GM03348 (cell line): Measurements from ENCODE around the gene ZBTB2.
"Not testable (repeated sequence)": the region's sequence is repeated elsewhere in the genome, so short reads cannot be mapped to it uniquely, and the experiment has no call there.

Source experiments
- DNase-seq: peaks from one replicate; pipeline ENCODE4 v3.0.0; 2012; ENCODE audit warnings: low spot score

The ZBTB2 gene

DNA sequence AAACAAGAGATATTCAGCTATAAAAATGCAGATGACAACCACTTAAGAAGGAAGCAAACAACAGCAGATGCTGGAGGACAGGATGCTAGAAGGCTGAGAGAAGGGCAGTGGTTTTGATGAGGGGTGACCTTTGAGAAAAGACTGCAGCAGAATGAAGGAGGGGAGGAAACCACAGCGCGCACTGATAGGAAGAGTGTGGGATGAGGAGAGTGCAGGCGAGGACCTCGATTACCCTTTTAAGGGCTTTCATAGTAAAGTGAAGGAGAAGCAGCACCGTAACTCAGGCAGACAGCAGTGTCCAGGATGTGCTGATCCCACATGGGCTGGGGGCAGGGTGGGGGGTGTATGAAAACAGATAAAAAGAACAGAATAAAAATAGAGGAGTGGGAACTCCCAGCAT lies 19.2 kb downstream of the ZBTB2 start:
- DNase-seq, result no peak

DNA sequence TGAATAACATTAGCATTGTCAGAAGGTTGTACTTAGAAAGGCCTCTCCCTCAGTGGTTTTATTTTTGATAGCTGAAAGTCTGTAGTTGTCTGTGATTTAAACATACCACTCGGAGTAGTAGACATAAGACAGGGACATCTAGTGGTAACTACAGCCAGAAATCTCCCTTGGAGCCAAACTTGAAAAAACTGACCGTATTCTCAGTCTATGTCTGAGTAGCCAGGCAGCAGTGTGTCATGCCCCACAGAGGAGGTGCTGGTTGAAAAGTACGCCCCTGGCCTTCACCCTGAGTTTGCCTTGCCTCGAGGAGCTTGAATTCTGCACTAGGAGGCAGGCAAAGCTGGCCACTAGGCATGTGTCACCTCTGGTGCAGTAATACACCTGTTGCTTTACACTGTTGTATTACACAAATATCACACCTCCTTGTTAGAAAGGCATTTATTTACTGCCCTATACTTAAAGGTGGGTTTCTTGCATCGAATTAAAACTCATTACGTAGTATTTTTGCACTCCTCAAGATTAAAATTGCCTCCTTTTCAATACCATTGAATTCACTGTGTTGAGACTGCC lies 20.8 kb downstream of the ZBTB2 start:
- peak; percentile 14 for DNase-seq

DNA sequence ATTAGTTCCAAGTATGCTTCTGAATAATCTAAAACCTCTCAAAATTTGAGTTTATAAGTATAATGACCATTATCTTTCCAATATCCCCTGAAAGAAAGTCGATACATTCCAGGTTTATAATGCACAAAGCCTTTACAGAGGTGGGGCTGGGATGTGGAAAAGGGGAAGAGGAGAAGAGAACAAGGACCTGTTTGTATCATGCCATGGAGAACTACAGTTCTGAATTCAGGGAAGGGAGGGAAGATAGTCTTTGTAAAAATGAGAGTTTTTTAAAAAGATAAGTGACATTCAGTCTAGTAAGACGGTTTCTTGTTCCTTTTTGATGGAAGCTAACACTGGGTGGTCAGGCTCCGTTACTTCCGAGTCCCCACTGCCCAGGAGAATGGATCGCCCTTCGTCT lies 26.1 kb downstream of the ZBTB2 start:
- no peak for DNase-seq

DNA sequence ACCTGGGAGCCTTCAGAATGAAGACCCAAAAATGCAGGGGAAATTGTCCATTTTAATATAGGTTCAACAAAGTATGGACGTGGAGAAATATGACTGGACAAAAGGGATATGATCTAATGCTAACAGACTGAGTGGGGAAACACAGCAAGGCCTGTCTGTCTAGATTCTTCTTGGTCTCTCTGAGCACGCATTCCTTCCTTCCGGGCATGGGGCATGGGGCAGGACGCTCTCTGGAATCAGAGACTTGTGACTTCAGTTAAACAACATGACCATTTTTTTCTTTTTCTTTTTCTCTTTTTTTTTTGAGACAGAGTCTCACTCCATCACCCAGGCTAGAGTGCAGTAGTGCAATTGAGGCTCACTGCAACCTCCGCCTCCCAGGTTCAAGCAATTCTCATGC lies 31.9 kb downstream of the ZBTB2 start:
- no peak for DNase-seq

DNA sequence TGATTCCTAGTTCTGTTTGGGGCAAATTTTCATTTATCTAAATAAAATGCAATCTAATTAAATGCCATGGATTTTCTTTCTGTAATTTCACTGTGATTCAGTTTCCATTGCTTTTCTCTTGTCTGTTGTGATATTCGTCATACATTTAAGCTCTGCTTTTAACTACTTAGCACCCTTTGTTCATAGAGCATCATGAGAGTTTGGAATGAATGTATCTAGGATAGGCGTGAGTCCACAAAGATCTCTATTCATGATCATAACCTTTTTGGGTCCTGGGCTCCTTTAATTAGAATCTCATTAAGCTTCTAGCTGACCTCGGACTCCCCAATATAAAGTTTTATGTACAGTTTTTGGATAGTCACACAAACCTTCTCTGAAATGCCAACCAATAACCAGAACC lies 32.9 kb downstream of the ZBTB2 start:
- DNase-seq, result no peak

DNA sequence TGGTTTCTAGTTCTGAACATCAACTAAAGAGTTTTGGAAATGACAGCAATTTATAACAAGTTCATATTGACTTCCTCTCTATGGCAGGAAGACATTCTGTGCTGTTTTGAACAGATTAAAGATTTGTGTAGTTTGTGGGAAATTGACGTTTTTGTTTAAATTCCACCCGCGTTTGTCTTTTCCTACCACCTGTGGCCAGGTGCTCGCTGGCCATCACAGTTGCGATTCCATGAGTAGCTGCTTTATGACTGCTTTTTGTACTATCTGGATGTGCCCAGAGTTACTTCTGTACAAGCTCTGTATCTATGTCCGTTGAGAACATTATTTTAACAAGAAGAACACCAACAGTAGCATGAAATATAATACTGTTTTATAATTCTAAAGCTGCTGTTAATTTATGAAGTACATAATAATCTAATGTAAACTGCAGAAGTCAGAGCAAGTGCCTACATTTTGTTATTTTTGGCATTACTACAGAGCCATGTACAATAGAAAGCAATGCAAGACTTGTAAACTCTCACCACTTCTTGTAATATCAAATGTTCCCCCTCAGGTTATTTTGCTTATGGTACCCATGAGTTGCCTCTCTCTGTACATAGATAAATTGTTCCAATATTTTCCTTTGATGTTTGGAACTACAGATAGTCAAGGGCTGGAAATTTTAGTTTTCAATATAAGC lies 33.5 kb downstream of the ZBTB2 start:
- DNase-seq, result no peak

DNA sequence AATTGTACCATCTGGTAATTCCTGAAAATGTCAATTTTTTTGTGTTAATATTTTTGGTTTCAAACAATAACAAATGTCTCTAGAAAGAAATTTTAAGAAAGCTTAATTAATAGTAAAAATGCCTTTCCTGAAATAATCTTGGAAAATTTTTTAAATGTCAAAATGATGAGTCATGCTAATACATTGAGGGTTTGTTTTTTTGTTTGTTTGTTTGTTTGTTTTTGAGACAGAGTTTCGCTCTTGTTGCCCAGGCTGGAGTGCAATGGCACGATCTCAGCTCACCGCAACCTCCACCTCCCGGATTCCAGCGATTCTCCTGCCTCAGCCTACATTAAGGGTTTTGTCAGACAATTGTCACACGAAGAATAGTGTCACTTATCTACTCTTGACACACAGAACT lies 34.4 kb downstream of the ZBTB2 start:
- DNase-seq, result not testable (repeated sequence)

DNA sequence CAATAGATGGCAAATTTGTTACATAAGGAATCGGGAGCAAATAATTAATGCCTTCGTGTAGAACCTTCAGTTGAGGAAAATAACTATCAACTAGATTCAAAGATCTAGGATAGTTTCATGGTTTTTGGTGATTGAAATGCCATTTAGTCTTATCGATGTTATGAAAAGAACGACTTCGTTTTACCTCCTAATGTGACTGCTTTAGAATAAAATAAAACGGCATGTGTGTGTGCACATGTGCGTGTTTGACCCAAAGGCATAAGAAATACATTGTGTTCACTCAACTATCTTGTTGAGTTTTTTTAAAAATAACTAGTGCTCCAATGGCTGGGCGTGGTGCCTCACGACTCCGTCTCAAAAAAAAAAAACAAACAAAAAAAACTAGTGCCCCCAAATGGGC lies 37.6 kb downstream of the ZBTB2 start:
- DNase-seq, result no peak

DNA sequence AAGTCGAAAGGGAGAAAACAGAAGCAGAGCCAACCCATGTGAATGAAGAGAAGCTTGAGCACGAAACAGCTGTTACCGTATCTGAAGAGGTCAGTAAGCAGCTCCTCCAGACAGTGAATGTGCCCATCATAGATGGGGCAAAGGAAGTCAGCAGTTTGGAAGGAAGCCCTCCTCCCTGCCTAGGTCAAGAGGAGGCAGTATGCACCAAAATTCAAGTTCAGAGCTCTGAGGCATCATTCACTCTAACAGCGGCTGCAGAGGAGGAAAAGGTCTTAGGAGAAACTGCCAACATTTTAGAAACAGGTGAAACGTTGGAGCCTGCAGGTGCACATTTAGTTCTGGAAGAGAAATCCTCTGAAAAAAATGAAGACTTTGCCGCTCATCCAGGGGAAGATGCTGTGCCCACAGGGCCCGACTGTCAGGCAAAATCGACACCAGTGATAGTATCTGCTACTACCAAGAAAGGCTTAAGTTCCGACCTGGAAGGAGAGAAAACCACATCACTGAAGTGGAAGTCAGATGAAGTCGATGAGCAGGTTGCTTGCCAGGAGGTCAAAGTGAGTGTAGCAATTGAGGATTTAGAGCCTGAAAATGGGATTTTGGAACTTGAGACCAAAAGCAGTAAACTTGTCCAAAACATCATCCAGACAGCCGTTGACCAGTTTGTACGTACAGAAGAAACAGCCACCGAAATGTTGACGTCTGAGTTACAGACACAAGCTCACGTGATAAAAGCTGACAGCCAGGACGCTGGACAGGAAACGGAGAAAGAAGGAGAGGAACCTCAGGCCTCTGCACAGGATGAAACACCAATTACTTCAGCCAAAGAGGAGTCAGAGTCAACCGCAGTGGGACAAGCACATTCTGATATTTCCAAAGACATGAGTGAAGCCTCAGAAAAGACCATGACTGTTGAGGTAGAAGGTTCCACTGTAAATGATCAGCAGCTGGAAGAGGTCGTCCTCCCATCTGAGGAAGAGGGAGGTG lies 38.7 kb downstream of the ZBTB2 start:
- DNase-seq, result no peak

DNA sequence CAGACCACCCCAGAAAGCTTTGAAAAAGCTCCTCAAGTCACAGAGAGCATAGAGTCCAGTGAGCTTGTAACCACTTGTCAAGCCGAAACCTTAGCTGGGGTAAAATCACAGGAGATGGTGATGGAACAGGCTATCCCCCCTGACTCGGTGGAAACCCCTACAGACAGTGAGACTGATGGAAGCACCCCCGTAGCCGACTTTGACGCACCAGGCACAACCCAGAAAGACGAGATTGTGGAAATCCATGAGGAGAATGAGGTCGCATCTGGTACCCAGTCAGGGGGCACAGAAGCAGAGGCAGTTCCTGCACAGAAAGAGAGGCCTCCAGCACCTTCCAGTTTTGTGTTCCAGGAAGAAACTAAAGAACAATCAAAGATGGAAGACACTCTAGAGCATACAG lies 39.6 kb downstream of the ZBTB2 start:
- no peak for DNase-seq

DNA sequence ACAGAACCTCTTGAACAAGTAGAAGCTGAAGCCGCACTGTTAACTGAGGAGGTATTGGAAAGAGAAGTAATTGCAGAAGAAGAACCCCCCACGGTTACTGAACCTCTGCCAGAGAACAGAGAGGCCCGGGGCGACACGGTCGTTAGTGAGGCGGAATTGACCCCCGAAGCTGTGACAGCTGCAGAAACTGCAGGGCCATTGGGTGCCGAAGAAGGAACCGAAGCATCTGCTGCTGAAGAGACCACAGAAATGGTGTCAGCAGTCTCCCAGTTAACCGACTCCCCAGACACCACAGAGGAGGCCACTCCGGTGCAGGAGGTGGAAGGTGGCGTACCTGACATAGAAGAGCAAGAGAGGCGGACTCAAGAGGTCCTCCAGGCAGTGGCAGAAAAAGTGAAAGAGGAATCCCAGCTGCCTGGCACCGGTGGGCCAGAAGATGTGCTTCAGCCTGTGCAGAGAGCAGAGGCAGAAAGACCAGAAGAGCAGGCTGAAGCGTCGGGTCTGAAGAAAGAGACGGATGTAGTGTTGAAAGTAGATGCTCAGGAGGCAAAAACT lies 40.1 kb downstream of the ZBTB2 start:
- DNase-seq, result no peak

DNA sequence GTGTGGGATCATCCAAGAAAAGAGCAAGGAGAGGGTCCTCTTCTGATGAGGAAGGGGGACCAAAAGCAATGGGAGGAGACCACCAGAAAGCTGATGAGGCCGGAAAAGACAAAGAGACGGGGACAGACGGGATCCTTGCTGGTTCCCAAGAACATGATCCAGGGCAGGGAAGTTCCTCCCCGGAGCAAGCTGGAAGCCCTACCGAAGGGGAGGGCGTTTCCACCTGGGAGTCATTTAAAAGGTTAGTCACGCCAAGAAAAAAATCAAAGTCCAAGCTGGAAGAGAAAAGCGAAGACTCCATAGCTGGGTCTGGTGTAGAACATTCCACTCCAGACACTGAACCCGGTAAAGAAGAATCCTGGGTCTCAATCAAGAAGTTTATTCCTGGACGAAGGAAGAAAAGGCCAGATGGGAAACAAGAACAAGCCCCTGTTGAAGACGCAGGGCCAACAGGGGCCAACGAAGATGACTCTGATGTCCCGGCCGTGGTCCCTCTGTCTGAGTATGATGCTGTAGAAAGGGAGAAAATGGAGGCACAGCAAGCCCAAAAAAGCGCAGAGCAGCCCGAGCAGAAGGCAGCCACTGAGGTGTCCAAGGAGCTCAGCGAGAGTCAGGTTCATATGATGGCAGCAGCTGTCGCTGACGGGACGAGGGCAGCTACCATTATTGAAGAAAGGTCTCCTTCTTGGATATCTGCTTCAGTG lies 40.8 kb downstream of the ZBTB2 start:
- DNase-seq, result no peak

DNA sequence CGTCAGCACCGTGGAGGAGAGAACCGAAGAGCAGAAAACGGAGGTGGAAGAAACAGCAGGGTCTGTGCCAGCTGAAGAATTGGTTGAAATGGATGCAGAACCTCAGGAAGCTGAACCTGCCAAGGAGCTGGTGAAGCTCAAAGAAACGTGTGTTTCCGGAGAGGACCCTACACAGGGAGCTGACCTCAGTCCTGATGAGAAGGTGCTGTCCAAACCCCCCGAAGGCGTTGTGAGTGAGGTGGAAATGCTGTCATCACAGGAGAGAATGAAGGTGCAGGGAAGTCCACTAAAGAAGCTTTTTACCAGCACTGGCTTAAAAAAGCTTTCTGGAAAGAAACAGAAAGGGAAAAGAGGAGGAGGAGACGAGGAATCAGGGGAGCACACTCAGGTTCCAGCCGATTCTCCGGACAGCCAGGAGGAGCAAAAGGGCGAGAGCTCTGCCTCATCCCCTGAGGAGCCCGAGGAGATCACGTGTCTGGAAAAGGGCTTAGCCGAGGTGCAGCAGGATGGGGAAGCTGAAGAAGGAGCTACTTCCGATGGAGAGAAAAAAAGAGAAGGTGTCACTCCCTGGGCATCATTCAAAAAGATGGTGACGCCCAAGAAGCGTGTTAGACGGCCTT lies 41.6 kb downstream of the ZBTB2 start:
- DNase-seq, result no peak

DNA sequence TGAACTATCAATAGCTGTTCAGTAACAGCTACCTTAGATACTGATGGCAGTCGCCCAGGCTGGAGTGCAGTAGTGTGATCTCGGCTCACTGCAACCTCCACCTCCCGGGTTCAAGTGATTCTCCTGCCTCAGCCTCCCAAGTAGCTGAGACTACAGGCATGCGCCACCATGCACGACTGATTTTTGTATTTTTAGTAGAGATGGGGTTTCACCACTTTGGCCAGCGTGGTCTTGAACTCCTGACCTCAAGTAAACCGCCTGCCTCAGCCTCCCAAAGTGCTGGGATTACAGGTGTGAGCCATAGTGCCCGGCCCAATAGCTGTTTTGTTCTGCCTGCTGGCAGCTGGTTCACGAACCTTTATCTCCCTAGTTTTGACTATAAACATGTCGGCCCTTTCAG lies 48.6 kb downstream of the ZBTB2 start:
- not testable (repeated sequence) for DNase-seq

DNA sequence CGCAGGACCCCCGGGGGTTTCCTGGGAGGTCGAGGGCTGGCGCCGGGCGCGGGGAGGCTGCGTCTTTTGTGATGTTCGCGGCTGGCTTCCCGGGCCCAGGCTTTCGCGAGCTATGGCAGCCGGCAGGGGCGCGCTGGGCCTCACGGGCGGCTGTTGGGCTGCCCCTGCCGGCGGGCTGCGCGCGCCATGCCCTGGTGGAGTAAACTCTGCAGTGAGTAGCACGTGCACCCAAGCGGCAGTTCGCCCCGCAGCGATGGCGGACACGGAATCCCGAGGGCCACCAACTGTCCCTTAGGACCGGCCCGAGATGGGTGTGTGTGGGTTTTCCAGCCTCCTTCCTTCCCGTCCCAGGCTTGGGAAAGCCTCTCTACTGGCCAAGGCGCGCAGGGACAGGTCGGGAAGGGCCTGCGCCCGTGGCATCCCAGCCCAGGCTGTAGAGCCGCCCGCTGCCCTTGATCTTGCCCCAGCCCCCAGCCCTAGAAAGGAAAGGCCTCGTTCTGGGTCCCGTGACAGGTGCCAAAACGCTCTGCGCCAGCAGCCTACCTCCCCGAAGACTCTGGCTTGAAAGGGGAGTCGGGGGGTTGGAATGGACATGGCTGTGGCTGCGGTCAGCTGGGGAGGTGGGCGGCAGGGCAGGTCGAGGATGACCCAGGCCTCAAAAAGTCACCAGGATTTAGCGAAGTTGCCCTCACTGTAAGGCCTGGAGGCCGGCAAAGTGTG lies 49.7 kb downstream of the ZBTB2 start:
- no peak for DNase-seq

DNA sequence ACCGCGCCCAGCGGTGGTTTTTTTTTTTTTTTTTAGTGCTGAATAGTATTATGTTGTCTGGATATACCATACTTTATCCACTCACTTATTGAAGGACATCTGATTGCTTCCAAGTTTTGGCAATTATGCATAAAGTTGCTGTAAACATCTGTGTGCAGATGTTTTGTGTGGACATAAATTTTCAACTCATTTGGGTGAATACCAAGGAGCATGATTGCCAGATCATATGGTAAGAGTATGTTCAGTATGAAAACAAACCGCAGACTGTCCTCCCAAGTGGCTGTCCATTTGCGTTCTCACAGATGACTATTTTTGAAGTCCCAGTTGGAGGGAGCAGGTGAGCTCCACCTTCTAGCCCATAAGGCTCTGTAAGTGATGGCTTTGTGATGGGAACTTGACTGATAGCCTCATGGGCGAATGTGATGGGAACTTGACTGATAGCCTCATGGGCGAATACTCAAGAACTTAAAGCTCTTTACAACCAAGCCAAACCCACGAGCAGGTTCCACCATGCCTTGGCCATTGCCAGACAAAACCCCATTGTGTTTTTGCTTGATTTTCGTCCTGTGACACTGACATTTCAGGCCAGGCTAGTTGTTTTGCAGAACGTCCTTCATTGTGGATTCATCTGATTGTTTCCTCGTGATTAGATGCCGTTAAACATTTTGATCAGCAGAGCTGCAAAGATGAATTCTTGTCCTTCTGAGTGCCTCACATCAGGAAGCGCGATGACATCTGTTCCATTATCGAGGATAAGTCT lies 51.0 kb downstream of the ZBTB2 start:
- DNase-seq, result no peak

DNA sequence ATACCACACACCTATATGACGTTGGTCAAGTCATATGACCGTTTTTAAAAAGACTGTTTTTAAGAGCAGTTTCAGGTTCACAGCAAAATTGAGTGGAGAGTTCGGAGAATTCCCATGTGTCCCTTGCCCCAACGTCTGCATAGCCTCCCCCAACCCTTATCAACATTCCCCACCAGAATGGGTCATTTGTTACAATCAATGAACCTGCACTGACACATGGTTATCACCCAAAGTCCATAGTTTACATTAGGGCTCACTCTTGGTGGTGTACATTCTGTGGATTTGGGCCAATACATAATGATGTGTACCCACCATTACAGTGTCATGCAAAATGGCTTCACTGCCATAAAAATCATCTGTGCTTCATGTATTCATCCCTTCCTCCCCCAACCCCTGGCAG lies 52.0 kb downstream of the ZBTB2 start:
- DNase-seq, result no peak

DNA sequence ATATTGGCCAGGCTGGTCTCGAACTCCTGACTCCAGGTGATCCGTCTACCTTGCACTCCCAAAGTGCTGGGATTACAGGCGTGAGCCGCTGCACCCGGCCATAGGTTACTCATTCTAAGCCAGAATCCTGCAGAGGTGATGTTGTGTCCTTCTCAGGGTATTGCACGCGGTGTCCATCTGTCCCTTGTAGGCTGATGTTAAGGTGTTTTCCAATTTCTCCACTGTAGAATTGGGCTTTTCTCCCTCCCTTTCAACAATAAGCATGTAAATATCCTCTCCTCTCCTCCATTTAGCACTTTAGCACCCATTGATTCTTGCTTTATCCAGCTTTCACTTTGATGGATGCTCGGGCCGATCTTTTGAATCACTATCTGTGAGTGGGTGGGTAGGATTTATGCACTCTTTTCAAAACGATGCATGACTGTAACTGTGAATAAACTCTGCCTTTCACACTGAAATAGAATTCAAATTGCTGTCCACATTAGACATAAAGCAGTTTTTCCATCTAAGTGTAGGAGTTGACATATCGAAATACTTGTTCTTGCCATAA lies 52.6 kb downstream of the ZBTB2 start:
- DNase-seq, result no peak

DNA sequence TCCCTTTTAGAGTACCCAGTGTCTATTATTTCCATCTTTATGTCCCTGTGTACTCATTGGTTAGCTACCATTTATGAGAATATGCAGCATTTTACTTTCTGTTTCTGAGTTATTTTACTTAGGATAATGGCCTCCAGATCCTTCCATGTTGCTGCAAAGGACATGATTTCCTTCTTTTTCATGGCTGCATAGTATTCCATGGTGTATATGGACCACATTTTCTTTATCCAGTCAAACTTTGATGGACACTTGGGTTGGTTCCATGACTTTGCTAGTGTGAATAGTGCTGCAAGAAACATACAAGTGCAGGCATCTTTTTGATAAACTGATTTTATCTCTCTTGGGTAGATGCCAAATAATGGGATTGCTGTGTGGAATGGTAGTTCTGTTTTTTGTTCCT lies 55.4 kb downstream of the ZBTB2 start:
- DNase-seq, result no peak

DNA sequence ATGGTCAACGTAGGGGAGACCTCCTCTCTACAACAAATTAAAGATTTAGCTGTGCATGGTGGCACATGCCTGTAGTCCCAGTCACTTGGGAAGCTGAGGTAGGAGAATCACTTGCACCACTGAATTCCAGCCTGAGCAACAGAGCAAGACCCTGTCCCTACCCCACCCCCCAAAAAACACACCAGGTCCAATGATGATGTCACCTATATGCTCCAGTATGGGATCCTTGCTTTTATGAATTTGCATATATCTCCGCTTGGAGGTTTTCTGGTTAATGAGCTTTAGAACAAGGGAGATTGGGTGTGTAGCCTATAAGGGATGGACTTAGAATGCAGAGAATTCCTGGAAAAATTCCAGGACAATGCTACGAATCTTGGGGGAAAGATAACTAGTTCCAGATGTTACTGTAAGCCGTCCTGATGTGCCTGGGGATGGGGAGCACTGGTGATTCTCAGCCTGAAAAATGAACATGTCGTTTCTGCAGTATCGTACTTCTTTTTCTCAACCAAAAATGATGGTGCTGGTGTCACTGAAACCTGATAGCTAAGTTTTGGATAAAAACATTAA lies 61.1 kb downstream of the ZBTB2 start:
- peak; percentile 71 for DNase-seq
